Stimulated activated memory B cell treated with anti-CD40 and anti-IgM and Interleukin-4, amounts not matched to agents 10 μg/mL and 1 μg/mL and 100 μg/mL, for 72 hours (primary cell): ENCODE results near the gene NFS1.
"Not testable (repeated sequence)": the region's sequence is repeated elsewhere in the genome, so short reads cannot be mapped to it uniquely, and the experiment has no call there.

Source experiments
- ATAC-seq: fragments of 150-1000 bp; cut with Tn5 transposase; 2 replicates; pipeline ENCODE4 v1.10.0; 2021
- H3K27ac Mint-ChIP-seq: one replicate; pipeline ENCODE4 v1.8.0; 2022; ENCODE audit warnings: mild to moderate bottlenecking, mixed read lengths
- H3K27me3 Mint-ChIP-seq: one replicate; pipeline ENCODE4 v1.8.0; 2022; ENCODE audit warnings: mixed read lengths
- H3K36me3 Mint-ChIP-seq: one replicate; pipeline ENCODE4 v1.8.0; 2022; ENCODE audit warnings: mixed read lengths
- H3K4me1 Mint-ChIP-seq: one replicate; pipeline ENCODE4 v1.8.0; 2022; ENCODE audit warnings: mixed read lengths
- H3K4me3 Mint-ChIP-seq: one replicate; pipeline ENCODE4 v1.8.0; 2022; ENCODE audit warnings: mild to moderate bottlenecking, moderate library complexity, mixed read lengths
- H3K9me3 Mint-ChIP-seq: one replicate; pipeline ENCODE4 v1.8.0; 2022; ENCODE audit warnings: mixed read lengths

The NFS1 gene

DNA sequence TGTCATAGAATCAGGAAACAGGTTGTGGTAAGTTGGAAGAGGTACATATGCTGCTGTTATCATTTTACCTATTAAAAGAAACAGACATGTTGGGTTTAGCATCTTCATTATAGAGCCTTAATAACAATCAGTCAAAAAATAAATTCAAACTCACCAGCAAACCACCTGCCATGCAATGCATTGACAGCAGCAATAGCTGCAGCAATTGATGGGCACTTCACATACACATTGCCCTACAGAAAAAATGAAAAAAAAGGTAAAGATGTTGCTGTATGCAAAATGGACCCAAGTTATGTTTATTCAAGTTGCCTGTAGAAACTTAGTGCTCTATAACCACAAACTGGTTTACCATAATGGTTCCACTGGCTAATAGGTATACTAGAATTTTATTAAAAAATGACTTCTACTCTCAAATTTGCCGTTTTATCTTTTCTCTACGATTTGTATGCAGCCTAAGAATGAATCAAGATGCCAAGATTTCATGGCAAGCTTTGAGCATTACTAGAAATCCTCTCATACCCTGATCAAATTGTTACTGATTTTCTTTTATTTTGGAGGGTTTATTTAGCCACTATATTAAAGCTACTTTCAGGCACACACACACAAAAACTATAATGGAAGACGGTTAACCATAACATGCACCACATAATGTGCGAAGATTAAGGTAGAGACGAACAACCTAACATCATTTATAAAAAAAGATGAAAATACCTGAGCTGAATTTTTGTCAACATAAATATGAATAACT is 5.5 kb upstream of the NFS1 start:
- peaks cover 35% of the 10 kb centered on the region for H3K36me3 Mint-ChIP-seq
- peaks cover 15% of the 10 kb centered on the region for H3K4me1 Mint-ChIP-seq
- H3K4me3 Mint-ChIP-seq = no peak overlapping the region
- H3K27ac Mint-ChIP-seq = no peak overlapping the region
- H3K9me3 Mint-ChIP-seq = no peaks in the 10 kb centered on the region
- no peak for ATAC-seq
- no peaks in the 10 kb centered on the region for H3K27me3 Mint-ChIP-seq

DNA sequence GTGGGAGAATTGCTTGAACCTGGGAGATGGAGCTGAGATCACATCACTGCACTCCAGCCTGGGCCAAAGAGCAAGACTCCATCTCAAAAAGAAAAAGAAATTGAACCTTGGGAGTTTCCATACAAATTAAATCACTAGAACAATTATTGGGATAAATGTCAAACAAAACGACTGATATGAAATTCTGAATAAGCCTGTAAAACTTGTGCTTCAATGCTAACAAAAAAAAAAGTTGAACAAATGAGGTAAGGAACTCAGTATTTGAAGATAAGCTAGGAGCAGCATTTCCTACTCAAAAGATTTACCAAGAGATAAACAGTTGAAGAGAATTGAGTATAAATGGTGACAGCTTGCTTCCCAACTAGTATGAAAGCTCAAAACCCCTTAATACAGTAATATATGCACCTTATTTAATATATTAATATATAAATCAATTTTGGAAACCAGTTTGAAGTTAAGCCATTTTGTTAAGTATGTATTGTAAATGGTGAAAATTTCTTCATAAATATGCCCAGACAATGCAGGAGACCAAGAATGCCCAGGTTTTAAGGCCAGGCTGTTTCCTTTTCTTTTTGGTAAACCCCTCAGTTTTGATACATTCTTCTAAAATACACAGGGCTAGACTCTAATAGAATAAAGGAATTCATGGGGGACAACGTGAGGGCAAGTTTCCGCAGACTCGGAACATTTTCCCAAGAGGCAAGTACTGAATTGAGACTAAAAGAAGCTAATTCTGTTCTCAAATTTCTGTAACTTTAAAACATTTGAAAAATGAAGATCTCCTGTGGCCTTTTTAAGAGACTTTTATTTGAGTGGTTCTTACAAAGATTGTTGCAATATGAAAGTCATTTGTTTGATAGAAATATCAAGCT is 3.9 kb upstream of the NFS1 start:
- H3K4me3 Mint-ChIP-seq = no peak overlapping the region
- ATAC-seq = no peak
- no peaks in the 10 kb centered on the region for H3K27me3 Mint-ChIP-seq
- no peak overlapping the region for H3K27ac Mint-ChIP-seq
- peaks cover 29% of the 10 kb centered on the region for H3K36me3 Mint-ChIP-seq
- H3K4me1 Mint-ChIP-seq = peaks cover 22% of the 10 kb centered on the region
- no peaks in the 10 kb centered on the region for H3K9me3 Mint-ChIP-seq

DNA sequence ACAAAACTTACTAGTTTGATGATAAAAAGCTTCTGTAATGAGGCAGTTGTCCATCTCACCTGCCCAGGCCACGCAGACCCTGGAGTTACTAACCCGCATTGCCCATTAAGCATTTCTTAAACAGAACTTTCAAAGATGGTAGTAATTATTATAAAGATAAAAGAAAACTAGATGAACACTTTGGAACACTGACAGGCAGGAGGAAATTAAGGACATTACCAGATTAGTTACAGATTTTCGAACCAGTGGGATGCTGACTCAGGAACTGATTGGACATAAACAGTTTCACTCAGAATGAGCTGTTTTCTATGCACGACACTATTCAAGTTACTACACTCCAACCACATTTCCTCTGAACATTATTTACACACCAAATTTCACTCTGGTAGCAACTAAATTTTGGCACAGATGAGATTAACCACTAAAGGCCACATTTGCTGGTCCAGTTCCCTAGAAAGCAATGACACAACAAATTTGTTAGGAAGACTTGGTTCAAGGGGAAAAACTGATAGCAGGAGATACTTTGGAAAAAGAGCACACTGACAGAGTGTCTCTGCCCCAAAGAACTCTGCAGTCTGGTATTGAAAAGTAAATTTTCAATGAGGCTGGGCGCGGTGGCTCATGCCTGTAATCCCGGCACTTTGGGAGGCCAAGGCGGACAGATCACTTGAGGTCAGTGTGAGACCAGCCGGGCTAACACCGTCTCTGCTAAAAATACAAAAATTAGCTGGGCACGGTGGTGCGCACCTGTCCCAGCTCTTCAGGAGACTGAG is 3.1 kb upstream of the NFS1 start:
- H3K36me3 Mint-ChIP-seq = peaks cover 29% of the 10 kb centered on the region
- H3K27ac Mint-ChIP-seq = no peak overlapping the region
- no peak overlapping the region for H3K4me3 Mint-ChIP-seq
- peaks cover 31% of the 10 kb centered on the region for H3K4me1 Mint-ChIP-seq
- no peaks in the 10 kb centered on the region for H3K9me3 Mint-ChIP-seq
- H3K27me3 Mint-ChIP-seq = no peaks in the 10 kb centered on the region
- ATAC-seq = no peak

DNA sequence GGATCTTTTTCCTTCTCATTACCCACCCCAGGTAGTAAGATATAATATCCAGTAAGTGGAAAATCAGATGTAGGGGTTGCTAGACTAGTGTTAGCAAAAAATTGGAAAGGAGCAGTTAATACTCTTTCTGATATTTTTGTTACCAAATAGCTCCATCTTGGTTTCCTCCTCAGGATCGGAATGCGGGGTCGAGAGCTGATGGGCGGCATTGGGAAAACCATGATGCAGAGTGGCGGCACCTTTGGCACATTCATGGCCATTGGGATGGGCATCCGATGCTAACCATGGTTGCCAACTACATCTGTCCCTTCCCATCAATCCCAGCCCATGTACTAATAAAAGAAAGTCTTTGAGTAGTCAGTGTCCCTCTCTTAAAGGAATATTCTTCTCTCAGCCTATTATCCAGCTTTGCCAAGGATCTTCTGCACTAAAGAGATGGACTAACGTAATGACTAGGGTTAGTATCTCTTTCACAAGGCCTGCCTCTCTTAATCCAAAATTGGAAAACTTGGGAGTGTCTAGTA is 1.5 kb upstream of the NFS1 start:
- Mint-ChIP-seq H3K4me3 (peak overlapping the region; percentile 93), H3K27ac (peak overlapping the region; percentile 92), H3K9me3 (no peaks in the 10 kb centered on the region), H3K4me1 (peaks cover 32% of the 10 kb centered on the region), H3K27me3 (no peaks in the 10 kb centered on the region), H3K36me3 (peaks cover 25% of the 10 kb centered on the region)
- no peak for ATAC-seq

DNA sequence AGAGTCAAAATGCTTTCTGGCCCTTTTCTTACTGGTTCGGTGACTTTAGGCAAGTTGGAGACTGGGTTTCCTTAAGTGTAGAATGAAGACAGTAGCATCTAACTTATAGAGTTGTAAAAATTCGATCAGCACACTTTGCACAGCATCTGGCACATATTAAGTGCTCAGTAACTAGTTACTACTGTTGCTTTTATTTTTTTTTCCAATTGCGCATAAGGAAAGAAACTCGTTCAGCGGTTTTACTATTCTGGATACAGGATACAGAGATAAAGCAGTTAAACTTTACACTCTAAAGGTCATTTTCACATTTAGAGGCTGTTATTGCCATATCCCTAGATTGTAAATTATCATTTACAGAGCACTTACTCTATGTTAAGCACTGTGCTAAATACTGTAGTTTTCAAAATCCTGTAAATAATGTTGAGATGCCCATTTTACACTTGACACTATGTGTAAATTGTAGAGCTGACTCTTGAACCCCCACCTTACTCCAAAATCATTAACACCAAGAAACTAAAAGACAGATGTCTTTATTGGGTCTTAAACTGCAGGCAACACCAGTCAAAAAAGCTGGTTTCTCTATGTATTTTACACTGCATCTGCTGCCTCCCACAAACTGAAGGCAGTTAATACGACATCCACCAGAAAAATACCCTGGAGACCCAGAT is 939 bp upstream of the NFS1 start:
- no peak for ATAC-seq
- Mint-ChIP-seq H3K27me3 (no peaks in the 10 kb centered on the region), H3K36me3 (peaks cover 29% of the 10 kb centered on the region), H3K27ac (peak overlapping the region; percentile 92), H3K9me3 (no peaks in the 10 kb centered on the region), H3K4me3 (peak overlapping the region; percentile 93), H3K4me1 (peaks cover 32% of the 10 kb centered on the region)

DNA sequence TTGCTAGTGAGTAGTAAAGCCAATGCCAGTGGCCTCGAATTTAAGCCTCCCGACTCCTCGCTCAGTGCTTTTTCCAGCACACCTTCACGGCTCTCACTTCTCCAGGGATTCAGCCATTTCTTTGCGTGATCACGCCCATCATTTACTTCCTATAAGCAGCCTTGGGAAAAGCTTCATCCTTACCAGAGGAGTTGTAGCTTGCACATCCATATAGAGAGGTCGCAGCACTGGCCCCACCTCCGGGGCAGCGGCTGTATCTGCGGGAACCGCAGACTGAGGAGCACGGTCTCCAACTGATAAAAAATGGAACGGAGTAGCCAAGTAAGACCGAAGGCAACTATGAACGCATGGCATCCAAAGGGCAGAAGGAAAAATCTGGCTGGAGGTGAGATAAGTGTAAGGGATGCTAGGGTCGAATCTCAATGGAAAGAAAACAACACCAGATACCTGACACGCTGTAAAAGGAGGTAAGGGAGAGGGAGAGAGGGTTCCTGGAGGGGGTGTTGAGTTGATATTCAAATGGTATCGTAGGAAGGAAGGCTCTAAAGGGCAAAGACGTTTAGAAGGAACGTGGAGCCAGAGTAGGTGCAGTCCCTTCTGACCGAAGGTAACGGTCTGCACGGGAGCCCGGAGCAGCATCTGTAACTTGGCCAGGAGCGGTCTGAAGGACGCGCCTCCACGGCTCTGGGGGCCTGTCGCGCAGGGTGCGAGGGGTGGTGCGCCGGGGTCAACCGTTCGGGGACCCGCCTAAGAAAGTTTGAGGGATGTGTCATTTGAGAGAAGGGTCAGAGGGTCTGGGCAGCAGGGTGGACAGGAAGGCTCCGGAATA is 640 bp downstream of the NFS1 start:
- Mint-ChIP-seq H3K36me3 (peaks cover 18% of the 10 kb centered on the region), H3K27me3 (no peaks in the 10 kb centered on the region), H3K4me3 (peak overlapping the region; percentile 93), H3K9me3 (no peaks in the 10 kb centered on the region), H3K27ac (peak overlapping the region; percentile 92), H3K4me1 (peaks cover 32% of the 10 kb centered on the region)
- peak; percentile 69 for ATAC-seq

DNA sequence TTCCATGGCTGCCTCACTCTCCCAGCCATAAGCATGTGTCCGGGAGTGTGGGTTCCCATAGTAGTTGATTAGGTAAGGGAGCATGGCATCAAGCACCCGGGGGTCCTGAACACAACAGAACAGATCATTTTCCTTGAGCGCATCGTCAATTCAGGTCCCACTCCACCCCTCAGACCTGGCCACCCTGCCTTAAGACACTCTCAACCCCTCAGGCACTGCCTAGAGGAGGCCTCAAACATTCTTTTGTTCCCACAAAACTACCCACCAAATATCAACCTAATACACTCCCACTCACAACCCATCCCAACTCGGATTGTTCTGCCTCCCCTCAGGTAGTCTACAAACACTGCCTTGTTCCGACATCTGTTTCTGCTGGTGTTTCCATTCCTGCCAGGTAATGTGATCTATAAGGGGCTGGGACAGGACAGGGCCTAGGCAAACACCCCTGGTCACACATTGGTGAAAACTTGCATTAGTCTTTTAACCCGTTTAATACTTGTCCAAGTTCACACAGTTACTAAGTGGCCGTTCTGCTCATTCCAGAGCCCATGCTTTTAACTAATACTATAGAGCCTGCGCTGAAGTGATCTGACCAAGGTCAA is 1.4 kb downstream of the NFS1 start:
- H3K4me1 Mint-ChIP-seq = peaks cover 32% of the 10 kb centered on the region
- peak overlapping the region; percentile 92 for H3K27ac Mint-ChIP-seq
- H3K4me3 Mint-ChIP-seq = peak overlapping the region; percentile 93
- no peaks in the 10 kb centered on the region for H3K9me3 Mint-ChIP-seq
- peaks cover 18% of the 10 kb centered on the region for H3K36me3 Mint-ChIP-seq
- H3K27me3 Mint-ChIP-seq = no peaks in the 10 kb centered on the region
- no peak for ATAC-seq

DNA sequence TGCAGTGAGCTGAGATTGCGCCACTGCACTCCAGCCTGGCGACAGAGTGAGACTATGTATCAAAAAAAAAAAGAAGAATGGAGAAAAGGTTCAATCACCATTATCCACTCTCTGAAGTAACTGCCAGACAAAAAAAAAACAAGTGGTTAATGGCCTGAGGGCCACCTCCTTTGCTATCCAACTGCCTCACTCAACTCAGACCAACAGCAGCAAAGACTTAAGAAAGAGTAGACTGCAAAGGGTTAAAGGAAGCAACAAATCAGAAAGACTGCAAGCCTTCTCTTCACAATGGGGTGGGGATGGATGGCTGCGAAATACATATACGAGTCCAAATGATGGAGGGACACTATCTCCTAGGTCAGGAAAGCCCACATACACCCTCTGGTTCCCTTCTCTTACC is 3.2 kb downstream of the NFS1 start:
- no peak for ATAC-seq
- Mint-ChIP-seq H3K4me1 (peaks cover 30% of the 10 kb centered on the region), H3K36me3 (peaks cover 16% of the 10 kb centered on the region), H3K27ac (no peak overlapping the region), H3K4me3 (no peak overlapping the region), H3K27me3 (no peaks in the 10 kb centered on the region), H3K9me3 (no peaks in the 10 kb centered on the region)

DNA sequence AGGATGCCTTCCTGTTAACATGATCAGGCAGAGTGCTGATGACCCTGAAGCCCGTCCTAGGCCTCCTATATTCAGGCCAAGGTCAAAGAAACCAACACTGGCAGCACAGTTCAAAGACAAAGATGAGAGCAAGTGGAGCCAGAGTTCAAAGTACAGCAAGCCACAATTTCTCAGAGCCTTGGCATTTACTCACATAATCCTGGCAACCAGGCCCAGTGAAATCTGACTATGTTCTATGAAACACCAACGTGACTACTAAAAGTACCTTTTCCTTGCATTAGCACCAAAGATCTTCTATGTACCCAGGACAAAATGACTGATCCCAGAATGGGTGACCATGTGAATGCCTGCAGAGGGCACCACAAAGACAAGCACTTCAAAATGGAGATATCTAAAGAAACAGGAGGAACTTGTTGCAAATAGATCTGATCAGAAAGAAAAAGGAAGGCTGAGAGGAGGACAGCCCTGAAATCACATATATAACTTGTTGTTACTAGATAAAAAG is 3.9 kb downstream of the NFS1 start:
- ATAC-seq = no peak
- no peak overlapping the region for H3K4me3 Mint-ChIP-seq
- H3K36me3 Mint-ChIP-seq = peaks cover 21% of the 10 kb centered on the region
- H3K9me3 Mint-ChIP-seq = no peaks in the 10 kb centered on the region
- H3K27ac Mint-ChIP-seq = no peak overlapping the region
- no peaks in the 10 kb centered on the region for H3K27me3 Mint-ChIP-seq
- H3K4me1 Mint-ChIP-seq = peaks cover 23% of the 10 kb centered on the region

DNA sequence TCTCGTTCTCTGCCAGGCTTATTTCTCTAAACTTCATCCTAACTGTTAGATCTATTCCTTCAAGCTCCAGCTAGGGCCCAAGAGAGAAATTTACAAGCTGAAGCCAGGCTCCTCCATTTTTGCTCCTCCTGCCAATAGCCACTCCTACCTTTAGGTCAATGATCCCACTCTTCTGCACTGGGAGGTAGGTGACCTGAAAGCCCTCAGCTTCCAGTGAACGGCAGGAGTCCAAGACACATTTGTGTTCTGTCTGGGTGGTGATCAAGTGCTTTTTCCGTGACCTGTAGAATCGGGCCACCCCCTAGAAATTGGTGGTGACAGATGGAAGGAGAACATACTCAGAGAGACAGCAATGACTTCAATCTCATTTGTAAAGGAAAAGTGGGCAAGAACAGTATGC is 8.9 kb downstream of the NFS1 start:
- Mint-ChIP-seq H3K4me1 (no peaks in the 10 kb centered on the region), H3K27ac (no peak overlapping the region), H3K9me3 (peaks cover 3% of the 10 kb centered on the region), H3K36me3 (peaks cover 48% of the 10 kb centered on the region), H3K4me3 (no peak overlapping the region), H3K27me3 (no peaks in the 10 kb centered on the region)
- ATAC-seq = no peak

DNA sequence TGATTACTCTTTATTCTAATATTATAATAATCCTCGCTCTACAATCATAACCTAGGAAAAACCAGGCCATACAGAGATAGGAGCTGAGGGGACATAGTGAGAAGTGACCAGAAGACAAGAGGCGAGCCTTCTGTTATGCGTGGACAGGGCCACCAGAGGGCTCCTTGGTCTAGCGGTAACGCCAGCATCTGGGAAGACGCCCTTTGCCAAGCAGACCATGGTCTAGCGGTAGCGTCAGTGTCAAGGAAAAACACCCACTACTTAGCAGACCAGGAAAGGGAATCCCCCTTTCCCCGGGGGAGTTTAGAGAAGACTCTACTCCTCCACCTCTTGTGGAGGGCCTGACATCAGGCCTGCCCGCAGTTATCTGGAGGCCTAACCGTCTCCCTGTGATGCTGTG is 12.3 kb downstream of the NFS1 start:
- not testable (repeated sequence) for ATAC-seq
- H3K36me3 Mint-ChIP-seq = peaks cover 37% of the 10 kb centered on the region

DNA sequence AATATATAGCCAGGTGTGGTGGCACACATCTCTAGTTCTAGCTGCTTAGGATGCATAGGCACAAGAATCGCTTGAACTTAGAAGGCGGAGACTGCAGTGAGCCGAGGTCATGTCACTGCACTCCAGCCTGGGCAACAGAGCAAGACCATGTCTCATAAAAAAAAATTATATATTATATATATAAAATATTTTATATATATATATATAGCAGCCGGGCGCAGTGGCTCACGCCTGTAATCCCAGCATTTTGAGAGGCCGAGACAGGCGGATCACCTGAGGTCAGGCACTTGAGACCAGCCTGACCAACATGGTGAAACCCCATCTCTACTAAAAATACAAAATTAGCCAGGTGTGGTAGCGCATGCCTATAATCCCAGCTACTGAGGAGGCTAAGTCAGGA is 13.8 kb downstream of the NFS1 start:
- not testable (repeated sequence) for H3K9me3 Mint-ChIP-seq, H3K27ac Mint-ChIP-seq
- peaks cover 34% of the 10 kb centered on the region for H3K36me3 Mint-ChIP-seq

More for the DNA sequence above, 12.3 kb downstream of the NFS1 start:
- not testable (repeated sequence) for H3K27ac Mint-ChIP-seq, H3K4me1 Mint-ChIP-seq, H3K27me3 Mint-ChIP-seq, H3K4me3 Mint-ChIP-seq, H3K9me3 Mint-ChIP-seq

DNA sequence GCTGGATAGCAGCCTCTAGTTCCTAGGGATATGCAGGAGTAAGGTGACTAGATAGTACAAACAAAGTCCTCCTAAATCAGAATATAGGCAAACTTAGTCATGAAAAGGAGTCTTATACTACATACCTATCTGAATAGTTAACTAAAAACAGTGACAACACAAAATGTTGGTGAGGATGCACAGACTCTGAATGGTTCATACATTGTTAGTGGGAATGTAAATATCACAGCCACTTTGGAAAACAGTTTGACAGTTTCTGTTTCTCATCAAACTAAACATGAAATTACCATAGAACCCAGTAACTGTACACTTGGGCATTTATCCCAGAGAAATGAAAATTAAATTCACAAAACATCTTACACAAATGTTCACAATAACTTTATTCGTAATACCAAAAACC is 17.2 kb downstream of the NFS1 start:
- Mint-ChIP-seq H3K4me3 (no peak overlapping the region), H3K27me3 (no peaks in the 10 kb centered on the region), H3K36me3 (peaks cover 10% of the 10 kb centered on the region), H3K27ac (peak overlapping the region; percentile 77), H3K9me3 (no peaks in the 10 kb centered on the region), H3K4me1 (peaks cover 16% of the 10 kb centered on the region)
- no peak for ATAC-seq

More for the DNA sequence above, 13.8 kb downstream of the NFS1 start:
- not testable (repeated sequence) for H3K4me3 Mint-ChIP-seq, H3K4me1 Mint-ChIP-seq, H3K27me3 Mint-ChIP-seq, ATAC-seq
